HG03060 (cell line): Measurements from ENCODE around the gene SLC25A6.
"Not testable (repeated sequence)": the region's sequence is repeated elsewhere in the genome, so short reads cannot be mapped to it uniquely, and the experiment has no call there.

Experiments used
- ATAC-seq: cut with Tn5 transposase; IDR thresholded peaks from one replicate; pipeline ENCODE4 v1.9.1; 2021; ENCODE audit warnings: low read depth, moderate number of reproducible peaks; ENCODE audit not compliant: unreplicated experiment

Gene SLC25A6

GRCh38 chrX:1416327-1416784 is 24.4 kb upstream of the SLC25A6 start:
- ATAC-seq: no peak

GRCh38 chrX:1412551-1413161 is 20.7 kb upstream of the SLC25A6 start:
- ATAC-seq: no peak

- ATAC-seq: no peak
Observed at GRCh38 chrX:1411326-1411725, 19.4 kb upstream of the SLC25A6 start.

DNA sequence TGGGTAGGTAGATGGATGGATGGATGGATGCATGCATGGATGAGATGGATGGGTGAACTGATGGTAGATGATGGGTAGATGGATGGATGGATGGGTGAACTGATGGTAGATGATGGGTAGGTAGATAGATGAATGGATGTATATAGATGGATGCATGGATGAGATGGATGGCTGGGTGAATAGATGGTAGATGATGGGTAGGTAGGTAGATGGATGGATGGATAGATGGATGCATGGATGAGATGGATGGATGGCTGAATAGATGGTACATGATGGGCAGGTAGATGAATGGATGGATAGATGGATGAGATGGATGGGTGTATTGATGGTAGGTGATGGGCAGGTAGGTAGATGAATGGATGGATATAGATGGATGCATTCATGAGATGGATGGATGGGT is 15.1 kb upstream of the SLC25A6 start:
- ATAC-seq: no peak

DNA sequence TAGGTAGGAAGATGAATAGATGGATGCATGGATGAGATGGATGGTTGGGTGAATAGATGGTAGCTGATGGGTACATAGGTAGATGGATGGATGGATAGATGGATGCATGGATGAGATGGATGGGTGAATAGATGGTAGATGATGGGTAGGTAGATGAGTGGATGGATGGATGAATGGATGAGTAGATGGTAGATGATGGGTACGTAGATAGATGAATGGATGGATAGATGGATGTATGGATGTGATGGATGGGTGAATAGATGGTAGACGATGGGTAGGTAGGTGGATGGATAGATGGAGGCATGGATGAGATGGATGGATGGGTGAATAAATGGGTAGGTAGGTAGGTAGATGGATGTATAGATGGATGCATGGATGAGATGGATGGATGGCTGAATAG is 13.9 kb upstream of the SLC25A6 start:
- not testable (repeated sequence) for ATAC-seq

- ATAC-seq: not testable (repeated sequence)
Observed at GRCh38 chrX:1403867-1404266, 12.0 kb upstream of the SLC25A6 start.

DNA sequence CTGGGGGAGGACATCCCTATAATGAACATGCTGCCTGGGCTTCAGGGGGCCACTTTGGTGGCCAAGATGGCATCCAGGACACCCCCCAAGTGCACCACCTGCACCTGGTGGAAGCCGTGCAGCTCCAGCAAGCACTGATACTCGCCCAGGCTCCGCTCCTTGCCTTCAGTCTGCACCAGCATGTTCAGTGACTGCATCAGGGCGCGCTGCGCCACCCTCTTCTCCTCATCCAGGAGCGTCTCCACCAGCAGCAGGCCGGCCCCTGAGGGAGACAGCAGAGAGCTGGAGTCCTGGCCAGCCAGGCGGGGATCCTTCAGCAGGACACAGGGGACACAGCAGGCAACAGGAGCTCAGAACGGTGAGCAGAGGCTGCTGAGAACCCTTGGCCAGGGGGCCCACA is 11.3 kb upstream of the SLC25A6 start:
- no peak for ATAC-seq

DNA sequence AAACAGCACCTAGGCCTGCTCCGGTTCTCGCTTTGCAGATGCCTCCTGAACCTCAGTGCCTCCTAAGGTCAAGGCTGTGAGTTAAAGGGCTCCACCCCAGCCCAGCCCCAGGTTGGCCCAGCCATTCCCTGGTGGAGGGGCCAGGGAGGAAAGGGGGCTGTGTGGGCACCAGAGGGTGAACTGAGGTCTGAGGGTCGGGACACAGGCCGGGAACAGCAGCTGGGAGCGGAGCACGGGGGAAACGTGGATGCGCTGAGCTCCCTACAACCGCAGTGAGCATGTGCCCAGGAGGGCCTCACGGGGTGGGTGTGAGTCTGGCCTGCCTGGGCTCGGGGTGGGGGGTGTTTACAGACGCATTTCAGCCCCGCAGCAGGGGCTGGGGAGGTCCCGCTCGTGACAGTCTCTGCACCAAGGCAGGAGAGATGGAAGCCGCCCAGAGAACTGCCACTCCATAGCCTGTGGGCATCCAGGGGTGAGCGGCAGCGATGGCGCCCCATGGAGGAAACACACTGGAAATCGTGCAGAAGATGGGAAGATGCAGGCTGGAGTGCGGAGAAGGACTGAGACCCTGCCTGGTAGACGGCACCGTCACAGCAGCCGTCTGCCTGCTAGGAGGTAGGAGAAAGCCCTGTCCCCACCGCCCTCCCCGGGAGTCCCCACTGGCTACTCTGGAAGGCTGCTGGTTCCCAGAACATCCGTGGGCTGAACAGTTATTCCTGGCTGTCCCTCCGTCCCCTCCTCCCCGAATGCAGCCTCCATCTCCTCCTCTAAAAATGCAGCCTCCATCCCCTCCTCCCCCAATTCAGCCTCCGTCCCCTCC is 9.9 kb upstream of the SLC25A6 start:
- no peak for ATAC-seq

GRCh38 chrX:1400742-1401471 is 9.0 kb upstream of the SLC25A6 start:
- ATAC-seq: no peak

GRCh38 chrX:1400049-1400448 is 8.1 kb upstream of the SLC25A6 start:
- ATAC-seq: no peak

DNA sequence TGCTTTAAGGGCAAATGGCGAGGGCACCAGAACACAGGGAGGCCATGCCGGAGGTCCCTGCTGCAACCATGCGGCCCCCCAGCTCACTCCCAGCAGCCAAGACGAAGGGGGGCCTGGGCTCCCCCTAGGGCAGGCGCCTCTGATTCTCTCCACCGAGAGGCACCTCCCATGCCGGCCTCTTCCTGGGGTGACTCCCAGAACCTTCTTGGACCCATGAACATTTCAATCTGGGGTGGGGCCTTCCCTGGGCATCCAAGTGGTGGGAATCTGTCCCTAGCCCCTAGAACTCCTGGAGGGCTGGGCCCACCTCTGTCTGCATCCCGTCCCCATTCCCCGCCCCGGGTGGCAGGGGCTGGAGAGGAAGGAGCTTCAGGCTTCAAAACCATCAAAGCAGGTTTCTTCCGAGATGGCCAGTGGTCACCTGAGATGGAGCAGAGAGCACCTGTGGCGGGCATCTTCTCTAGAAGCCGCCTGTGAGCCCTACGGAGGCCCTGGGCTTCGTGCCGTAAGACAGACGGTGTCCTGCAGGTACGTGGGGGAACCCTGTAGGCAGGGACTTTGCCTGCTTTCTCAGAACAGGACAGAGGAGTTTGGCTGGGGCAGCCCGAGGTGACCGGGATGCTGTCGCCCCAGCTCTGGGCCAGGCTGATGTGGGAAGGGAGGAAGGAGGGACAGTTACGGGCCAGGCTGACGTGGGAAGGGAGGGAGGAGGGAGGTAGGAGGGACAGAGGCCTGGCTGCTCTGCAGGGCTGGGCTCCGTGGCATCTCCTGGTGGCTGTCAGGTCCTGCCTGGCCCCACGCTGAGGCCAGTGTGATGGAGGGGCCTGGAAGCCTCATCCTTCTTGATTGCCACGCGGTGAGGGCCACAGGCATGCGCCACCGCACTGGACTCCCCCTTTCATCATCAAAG is 6.8 kb upstream of the SLC25A6 start:
- no peak for ATAC-seq

- no peak for ATAC-seq
Observed at GRCh38 chrX:1397441-1398270, 5.7 kb upstream of the SLC25A6 start.

DNA sequence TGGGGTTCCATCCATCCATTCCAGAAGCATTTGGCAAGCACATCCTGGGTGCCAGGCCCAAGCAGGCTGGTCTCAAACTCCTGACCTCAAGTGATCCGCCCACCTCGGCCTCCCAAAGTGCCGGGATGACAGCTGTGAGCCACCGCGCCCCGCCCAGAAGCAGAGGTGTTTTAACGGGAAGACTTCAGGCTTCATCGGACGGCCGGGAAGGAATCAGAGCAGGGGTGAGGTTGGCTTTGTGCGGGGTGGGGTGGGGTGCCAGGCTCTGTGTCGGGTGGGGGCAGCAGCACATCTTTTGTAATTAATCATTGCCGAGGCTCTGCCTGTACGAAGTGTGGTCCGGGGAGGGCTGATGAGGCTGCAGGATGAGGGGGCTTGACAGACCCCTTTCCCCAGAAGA is 5.1 kb upstream of the SLC25A6 start:
- no peak for ATAC-seq

DNA sequence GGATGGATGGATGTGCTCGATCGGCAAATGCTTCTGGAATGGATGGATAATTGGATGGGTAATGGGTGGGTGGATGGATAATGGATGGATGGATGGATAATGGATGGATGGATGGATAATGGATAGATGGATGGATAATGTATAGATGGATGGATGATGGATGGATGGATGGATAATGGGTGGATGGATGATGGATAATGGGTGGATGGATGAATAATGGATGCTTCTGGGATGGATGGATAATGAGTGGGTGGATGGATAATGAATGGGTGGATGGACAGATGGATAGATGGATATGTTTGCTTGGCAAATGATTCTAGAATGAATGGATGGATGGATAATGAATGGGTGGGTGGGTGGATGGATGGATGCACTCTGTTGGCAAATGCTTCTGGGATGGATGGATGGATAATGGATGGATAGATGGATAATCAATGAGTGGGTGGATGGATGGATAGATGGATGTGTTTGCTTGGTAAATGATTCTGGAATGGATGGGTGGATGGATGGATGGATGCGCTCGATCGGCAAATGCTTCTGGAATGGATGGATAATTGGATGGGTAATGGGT is 3.8 kb upstream of the SLC25A6 start:
- ATAC-seq: no peak

DNA sequence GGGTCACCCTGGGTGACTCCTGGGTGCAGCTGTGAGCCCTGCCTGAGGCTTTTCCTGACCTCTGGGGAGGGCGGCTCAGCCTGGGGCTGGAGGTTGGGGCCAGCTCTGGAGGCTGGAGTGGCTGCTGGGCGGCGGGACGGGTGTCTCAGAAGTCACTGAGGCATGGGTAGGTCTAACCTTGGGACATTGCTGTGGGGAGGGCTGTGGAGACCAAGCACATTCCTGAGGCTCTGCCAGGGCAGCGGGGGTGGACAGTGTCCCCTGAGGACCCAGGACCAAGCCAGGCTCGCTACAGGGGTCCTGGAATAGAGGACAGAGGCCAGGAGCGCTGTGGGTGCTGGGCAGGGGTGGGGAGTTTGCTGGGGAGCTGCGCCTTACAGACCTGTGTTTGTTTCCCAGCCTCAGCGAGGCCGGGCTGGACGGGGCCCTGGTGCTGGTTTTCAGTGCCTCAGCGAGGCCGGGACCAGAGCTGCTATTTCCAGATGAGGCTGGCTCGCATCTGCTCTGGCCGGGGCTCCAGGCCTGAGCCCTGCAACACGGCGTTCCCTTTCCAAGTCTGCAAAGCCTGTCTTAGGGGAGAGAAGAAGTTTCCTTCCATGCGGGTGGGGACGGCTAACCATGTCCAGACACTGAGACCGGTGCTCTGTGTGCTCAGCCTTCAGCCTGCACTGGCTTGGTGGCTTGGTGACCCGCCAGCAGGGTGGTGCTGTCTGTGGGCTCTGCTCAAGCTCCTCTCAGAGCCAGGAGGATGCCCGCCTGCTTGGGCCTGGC is 3.0 kb upstream of the SLC25A6 start:
- ATAC-seq: no peak

GRCh38 chrX:1393871-1394615 is 2.1 kb upstream of the SLC25A6 start:
- no peak for ATAC-seq

- ATAC-seq: no peak
Observed at GRCh38 chrX:1392376-1393068, 609 bp upstream of the SLC25A6 start.
